Ascending aorta (tissue), 2 donors: ENCODE data around the gene TRPM6. TPM values are rescaled to one million over a fixed set of nuclear protein-coding genes. Genes with fewer than 3 reads are reported as not detected.

Experiments
- DNase-seq, 2 donors: peaks; one replicate each; pipeline ENCODE4 v3.0.0-alpha.2; 2019; ENCODE audit warnings: low spot score in 2 of 2
- H3K27ac ChIP-seq, 2 donors: fragments of 200-600 bp; sonication (generic); one replicate each; pipeline ENCODE4 v1.5.1; 2016 to 2017; ENCODE audit warnings: mild to moderate bottlenecking in 1 of 2
- H3K27me3 ChIP-seq: fragments of 200-600 bp; sonication (generic); one replicate; pipeline ENCODE4 v1.5.1; 2017
- H3K36me3 ChIP-seq, 2 donors: fragments of 200-600 bp; sonication (generic); one replicate each; pipeline ENCODE4 v1.5.1; 2016
- H3K4me1 ChIP-seq, 2 donors: fragments of 200-600 bp; sonication (generic); one replicate each; pipeline ENCODE4 v1.5.1; 2016 to 2017; ENCODE audit warnings: mild to moderate bottlenecking in 1 of 2
- H3K4me3 ChIP-seq, 2 donors: fragments of 200-600 bp; sonication (generic); one replicate each; pipeline ENCODE4 v1.5.1; 2016 to 2017; ENCODE audit warnings: mild to moderate bottlenecking in 1 of 2
- H3K9me3 ChIP-seq, 2 donors: fragments of 200-600 bp; sonication (generic); one replicate each; pipeline ENCODE4 v1.5.1; 2016
- intact Hi-C: fragments of 100-400 bp; cut with DNase I; formaldehyde crosslinking; loops from one replicate; pipeline ENCODE4 v1.15.1; 2023
- total RNA-seq: library from RNA; depleted of rRNA; stranded (reverse); fragments of >200 nt; gene quantifications from one replicate; pipeline ENCODE4 v1.1.0, GENCODE V29; 2016
- TF ChIP-seq, protein P1 (sequence below), 3 experiments: fragments of 200-600 bp in 2 of 3; fragments of 450-650 bp in 1 of 3; sonication (generic) in 2 of 3; IDR thresholded peaks; one replicate each; pipeline ENCODE4 v1.5.1; 2016 to 2019; ENCODE audit warnings: antibody characterized with exemption in 3 of 3, mild to moderate bottlenecking in 1 of 3, moderate library complexity in 1 of 3

Gene TRPM6
- total RNA-seq, 1 donor from 2014 or later, result 0.96 TPM

- DNase-seq, result no peak
- intact Hi-C loops, result no loop called here
- Histone ChIP-seq H3K27ac (no peak overlapping the region), H3K27me3 (no peaks in the 10 kb centered on the region), H3K36me3 (no peaks in the 10 kb centered on the region), H3K9me3 (no peaks in the 10 kb centered on the region), H3K4me1 (no peaks in the 10 kb centered on the region), H3K4me3 (no peak overlapping the region)
- TF ChIP-seq, protein P1, sequence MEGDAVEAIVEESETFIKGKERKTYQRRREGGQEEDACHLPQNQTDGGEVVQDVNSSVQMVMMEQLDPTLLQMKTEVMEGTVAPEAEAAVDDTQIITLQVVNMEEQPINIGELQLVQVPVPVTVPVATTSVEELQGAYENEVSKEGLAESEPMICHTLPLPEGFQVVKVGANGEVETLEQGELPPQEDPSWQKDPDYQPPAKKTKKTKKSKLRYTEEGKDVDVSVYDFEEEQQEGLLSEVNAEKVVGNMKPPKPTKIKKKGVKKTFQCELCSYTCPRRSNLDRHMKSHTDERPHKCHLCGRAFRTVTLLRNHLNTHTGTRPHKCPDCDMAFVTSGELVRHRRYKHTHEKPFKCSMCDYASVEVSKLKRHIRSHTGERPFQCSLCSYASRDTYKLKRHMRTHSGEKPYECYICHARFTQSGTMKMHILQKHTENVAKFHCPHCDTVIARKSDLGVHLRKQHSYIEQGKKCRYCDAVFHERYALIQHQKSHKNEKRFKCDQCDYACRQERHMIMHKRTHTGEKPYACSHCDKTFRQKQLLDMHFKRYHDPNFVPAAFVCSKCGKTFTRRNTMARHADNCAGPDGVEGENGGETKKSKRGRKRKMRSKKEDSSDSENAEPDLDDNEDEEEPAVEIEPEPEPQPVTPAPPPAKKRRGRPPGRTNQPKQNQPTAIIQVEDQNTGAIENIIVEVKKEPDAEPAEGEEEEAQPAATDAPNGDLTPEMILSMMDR (IDR thresholded peaks at IDR 0.05), result no peak
Measured at GRCh38 chr9:74783408-74783807, 104.3 kb downstream of the TRPM6 start.

DNA sequence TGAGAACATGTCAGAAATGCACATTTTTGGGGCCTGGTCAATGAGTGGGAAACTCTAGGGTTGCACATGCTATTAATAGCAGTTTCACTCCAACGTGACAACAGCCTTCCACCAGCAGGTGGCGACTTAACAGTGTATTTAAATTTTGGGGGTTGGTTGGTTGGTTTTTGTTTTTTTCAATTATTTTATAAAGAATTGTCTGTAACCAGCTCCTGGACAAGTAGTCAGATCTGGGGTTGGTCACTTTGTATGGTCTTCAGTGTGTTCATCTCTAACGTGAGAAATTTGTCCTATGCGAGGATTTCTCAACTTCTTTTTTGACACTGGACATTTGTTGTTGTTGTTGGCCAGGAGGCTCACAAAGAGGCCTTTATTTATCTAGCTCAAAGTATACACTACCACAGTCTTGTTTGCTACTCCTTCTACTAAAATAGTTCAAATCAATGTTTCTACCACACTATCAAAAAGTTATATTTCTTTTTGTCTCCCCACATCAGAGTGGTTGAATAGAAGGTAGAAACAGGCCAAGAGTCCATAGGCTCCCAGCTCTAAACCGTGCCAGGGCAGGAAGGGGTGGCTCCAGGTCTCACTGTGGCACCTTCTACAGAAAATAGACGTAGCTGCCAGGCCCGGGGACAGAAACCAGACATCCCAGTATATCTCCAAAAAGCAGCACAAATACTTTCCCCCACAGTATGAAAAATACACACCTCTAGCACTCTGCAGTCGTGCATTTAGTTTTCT, 110.4 kb downstream of the TRPM6 start:
- Histone ChIP-seq H3K4me1 (no peaks in the 10 kb centered on the region), H3K4me3 (no peak overlapping the region), H3K36me3 (no peaks in the 10 kb centered on the region), H3K9me3 (no peaks in the 10 kb centered on the region), H3K27me3 (no peaks in the 10 kb centered on the region), H3K27ac (no peak overlapping the region)
- TF ChIP-seq, protein P1 (IDR thresholded peaks at IDR 0.05), result peak; percentile 33 to 69 (median 51)
- intact Hi-C loops, result loop anchor here (1.0 kb wide), 1 partner anchor 300 kb away; no protein-coding TSS in a partner anchor
- DNase-seq, result no peak

DNA sequence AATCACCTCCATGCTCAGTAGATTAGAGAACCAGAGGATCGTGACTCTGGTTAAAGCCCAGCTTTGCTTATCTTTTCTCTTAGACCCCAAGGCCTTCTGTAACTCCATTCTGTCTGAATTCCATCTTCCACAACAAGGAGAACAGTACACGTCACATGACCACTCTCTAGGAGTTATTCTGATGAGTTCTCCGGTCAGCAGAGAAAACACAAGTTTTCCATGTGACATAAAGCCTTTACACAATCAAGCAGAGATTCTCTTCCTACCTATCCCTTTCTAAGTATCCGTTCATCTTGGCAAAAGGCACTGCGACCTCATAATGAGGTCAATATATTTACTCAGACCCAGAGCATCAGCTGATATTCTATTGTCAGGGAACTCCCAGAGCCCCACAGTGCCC, 112.3 kb downstream of the TRPM6 start:
- H3K27me3 ChIP-seq, result no peaks in the 10 kb centered on the region
- H3K36me3 ChIP-seq, result no peaks in the 10 kb centered on the region
- H3K27ac ChIP-seq, result no peak overlapping the region
- TF ChIP-seq, protein P1 (IDR thresholded peaks at IDR 0.05), result no peak
- no peak overlapping the region for H3K4me3 ChIP-seq
- H3K9me3 ChIP-seq, result no peaks in the 10 kb centered on the region
- intact Hi-C loops, result no loop called here
- no peaks in the 10 kb centered on the region for H3K4me1 ChIP-seq
- DNase-seq, result no peak

- DNase-seq, result peak in 1 of 2 donors; percentile 85
- intact Hi-C loops, result loop anchor here (1.0 kb wide), 1 partner anchor 228 kb away; no protein-coding TSS in a partner anchor
Measured at GRCh38 chr9:74773886-74774479, 113.7 kb downstream of the TRPM6 start.

GRCh38 chr9:74772121-74772520, 115.6 kb downstream of the TRPM6 start:
- no peaks in the 10 kb centered on the region for H3K36me3 ChIP-seq
- H3K27ac ChIP-seq, result no peak overlapping the region
- H3K27me3 ChIP-seq, result no peaks in the 10 kb centered on the region
- TF ChIP-seq, protein P1 (IDR thresholded peaks at IDR 0.05), result no peak
- H3K4me3 ChIP-seq, result no peak overlapping the region
- H3K4me1 ChIP-seq, result no peaks in the 10 kb centered on the region
- H3K9me3 ChIP-seq, result no peaks in the 10 kb centered on the region
- no peak for DNase-seq
- intact Hi-C loops, result no loop called here

More at GRCh38 chr9:74773886-74774479, 113.7 kb downstream of the TRPM6 start:
- Histone ChIP-seq H3K27me3 (no peaks in the 10 kb centered on the region), H3K9me3 (no peaks in the 10 kb centered on the region), H3K4me1 (no peaks in the 10 kb centered on the region), H3K36me3 (no peaks in the 10 kb centered on the region), H3K27ac (no peak overlapping the region), H3K4me3 (no peak overlapping the region)
- TF ChIP-seq, protein P1 (IDR thresholded peaks at IDR 0.05), result peak; percentile 65 to 94 (median 82)
